ENCODE data around the gene IL12RB2.

Gene IL12RB2, protein sequence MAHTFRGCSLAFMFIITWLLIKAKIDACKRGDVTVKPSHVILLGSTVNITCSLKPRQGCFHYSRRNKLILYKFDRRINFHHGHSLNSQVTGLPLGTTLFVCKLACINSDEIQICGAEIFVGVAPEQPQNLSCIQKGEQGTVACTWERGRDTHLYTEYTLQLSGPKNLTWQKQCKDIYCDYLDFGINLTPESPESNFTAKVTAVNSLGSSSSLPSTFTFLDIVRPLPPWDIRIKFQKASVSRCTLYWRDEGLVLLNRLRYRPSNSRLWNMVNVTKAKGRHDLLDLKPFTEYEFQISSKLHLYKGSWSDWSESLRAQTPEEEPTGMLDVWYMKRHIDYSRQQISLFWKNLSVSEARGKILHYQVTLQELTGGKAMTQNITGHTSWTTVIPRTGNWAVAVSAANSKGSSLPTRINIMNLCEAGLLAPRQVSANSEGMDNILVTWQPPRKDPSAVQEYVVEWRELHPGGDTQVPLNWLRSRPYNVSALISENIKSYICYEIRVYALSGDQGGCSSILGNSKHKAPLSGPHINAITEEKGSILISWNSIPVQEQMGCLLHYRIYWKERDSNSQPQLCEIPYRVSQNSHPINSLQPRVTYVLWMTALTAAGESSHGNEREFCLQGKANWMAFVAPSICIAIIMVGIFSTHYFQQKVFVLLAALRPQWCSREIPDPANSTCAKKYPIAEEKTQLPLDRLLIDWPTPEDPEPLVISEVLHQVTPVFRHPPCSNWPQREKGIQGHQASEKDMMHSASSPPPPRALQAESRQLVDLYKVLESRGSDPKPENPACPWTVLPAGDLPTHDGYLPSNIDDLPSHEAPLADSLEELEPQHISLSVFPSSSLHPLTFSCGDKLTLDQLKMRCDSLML

DNA sequence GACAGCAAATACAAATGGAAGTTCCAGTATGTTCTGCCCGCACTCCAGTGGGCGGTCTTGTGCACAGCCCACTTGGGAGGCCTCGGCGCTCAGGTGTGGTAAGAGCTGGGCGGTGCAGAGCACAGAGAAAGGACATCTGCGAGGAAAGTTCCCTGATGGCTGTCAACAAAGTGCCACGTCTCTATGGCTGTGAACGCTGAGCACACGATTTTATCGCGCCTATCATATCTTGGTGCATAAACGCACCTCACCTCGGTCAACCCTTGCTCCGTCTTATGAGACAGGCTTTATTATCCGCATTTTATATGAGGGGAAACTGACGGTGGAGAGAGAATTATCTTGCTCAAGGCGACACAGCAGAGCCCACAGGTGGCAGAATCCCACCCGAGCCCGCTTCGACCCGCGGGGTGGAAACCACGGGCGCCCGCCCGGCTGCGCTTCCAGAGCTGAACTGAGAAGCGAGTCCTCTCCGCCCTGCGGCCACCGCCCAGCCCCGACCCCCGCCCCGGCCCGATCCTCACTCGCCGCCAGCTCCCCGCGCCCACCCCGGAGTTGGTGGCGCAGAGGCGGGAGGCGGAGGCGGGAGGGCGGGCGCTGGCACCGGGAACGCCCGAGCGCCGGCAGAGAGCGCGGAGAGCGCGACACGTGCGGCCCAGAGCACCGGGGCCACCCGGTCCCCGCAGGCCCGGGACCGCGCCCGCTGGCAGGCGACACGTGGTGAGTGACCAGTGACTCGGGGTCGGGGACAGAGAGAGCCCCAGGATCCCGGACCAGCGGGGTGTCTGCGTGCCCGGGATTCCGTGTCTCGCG lies at the start of gene IL12RB2:
Gene IL12RB2, plus strand, starts transcription at position 623 of the 810 bp plus-strand sequence. CDS start 12,496 bp downstream, outside the sequence.
- H3K9me3 Mint-ChIP-seq = no peaks in the 10 kb centered on the region
- H3K4me3 Mint-ChIP-seq = peak within 1 kb of the TSS; percentile 77 to 83 (median 79)
- H3K36me3 Mint-ChIP-seq (ENCODE audit: low read depth) = no peaks in the 10 kb centered on the region
- TF ChIP-seq, protein P1, sequence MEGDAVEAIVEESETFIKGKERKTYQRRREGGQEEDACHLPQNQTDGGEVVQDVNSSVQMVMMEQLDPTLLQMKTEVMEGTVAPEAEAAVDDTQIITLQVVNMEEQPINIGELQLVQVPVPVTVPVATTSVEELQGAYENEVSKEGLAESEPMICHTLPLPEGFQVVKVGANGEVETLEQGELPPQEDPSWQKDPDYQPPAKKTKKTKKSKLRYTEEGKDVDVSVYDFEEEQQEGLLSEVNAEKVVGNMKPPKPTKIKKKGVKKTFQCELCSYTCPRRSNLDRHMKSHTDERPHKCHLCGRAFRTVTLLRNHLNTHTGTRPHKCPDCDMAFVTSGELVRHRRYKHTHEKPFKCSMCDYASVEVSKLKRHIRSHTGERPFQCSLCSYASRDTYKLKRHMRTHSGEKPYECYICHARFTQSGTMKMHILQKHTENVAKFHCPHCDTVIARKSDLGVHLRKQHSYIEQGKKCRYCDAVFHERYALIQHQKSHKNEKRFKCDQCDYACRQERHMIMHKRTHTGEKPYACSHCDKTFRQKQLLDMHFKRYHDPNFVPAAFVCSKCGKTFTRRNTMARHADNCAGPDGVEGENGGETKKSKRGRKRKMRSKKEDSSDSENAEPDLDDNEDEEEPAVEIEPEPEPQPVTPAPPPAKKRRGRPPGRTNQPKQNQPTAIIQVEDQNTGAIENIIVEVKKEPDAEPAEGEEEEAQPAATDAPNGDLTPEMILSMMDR (IDR thresholded peaks at IDR 0.05; ENCODE audit: unreplicated experiment in 3 of 3) = no peak
- H3K27me3 Mint-ChIP-seq (ENCODE audit: low read depth) = peaks cover 71% of the 10 kb centered on the region
- H3K27ac Mint-ChIP-seq = no peak within 1 kb of the TSS
- no peaks in the 10 kb centered on the region for H3K4me1 Mint-ChIP-seq

DNA sequence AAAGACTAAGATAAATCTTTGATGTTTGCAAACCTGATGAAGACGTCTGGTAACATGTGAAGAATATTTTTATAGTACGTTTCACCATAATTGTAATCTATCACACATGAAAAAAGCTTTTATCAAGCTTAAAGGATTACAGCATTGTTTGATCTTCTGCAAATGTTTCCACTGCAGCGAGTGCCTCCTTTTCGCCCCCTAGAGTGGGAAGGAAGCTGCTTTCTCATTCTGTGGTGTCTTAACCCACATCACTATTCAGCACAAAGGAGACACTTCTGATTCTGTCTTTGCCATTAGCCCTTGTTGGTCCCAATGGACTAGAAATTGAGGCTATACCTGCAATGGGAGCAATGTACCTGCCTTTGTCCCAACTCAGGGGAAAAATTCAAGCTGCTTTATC lies 46.0 kb upstream of the IL12RB2 start:
- Mint-ChIP-seq H3K36me3 (ENCODE audit: low read depth) (no peaks in the 10 kb centered on the region), H3K27me3 (ENCODE audit: low read depth) (peaks cover 6% of the 10 kb centered on the region), H3K9me3 (no peaks in the 10 kb centered on the region), H3K4me1 (no peaks in the 10 kb centered on the region), H3K4me3 (no peak overlapping the region), H3K27ac (no peak overlapping the region)
- TF ChIP-seq, protein P1 (IDR thresholded peaks at IDR 0.05; ENCODE audit: unreplicated experiment in 3 of 3) = peak in 1 of 3 experiments; percentile 18

DNA sequence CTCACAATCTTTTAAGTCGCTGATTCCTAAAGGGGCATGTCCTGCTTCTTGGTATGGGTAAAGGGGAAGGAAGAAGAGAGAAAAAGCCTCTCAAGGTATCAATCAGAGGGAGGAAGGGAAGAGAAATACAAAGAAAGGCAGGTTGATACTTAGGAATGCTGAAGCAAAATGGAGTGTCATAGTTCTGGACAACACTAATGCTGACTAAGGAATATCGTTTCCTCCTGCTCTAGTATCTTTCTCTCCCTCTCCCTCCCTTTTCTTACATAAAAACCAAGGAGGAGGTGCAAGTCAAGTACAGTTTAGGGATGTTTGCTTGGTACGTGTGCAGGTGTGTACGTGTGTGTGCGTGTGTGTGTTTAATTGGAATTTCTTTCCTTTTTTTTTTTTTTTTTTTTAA lies 44.9 kb upstream of the IL12RB2 start:
- TF ChIP-seq, protein P1 (IDR thresholded peaks at IDR 0.05; ENCODE audit: unreplicated experiment in 3 of 3) = no peak
- Mint-ChIP-seq H3K27ac (no peak overlapping the region), H3K4me3 (no peak overlapping the region)

DNA sequence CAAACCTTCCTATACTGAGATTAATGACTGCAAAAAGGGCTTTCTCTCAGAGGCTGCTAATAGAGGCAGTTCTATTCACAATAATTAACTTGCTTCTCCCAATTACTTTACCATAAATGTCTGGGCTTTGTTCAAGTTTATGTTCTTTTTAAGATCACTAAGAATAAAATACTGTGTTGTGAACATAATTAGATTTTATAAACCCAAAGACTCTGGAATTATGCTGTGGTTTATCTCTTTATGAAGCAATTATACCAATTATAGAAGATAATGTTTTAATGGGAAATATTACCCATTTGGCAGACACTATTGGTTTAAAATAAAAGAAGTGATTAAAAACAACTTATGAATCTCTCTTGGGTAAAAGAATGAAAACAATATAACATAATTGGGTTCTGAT lies 43.5 kb upstream of the IL12RB2 start:
- H3K27me3 Mint-ChIP-seq (ENCODE audit: low read depth) = peaks cover 10% of the 10 kb centered on the region
- TF ChIP-seq, protein P1 (IDR thresholded peaks at IDR 0.05; ENCODE audit: unreplicated experiment in 3 of 3) = no peak
- H3K9me3 Mint-ChIP-seq = no peaks in the 10 kb centered on the region
- no peaks in the 10 kb centered on the region for H3K4me1 Mint-ChIP-seq
- H3K36me3 Mint-ChIP-seq (ENCODE audit: low read depth) = no peaks in the 10 kb centered on the region
- peak overlapping the region in 1 of 3 experiments; percentile 51 for H3K27ac Mint-ChIP-seq
- H3K4me3 Mint-ChIP-seq = no peak overlapping the region

More for the DNA sequence above, 44.9 kb upstream of the IL12RB2 start:
- no peaks in the 10 kb centered on the region for H3K36me3 Mint-ChIP-seq (ENCODE audit: low read depth)
- H3K27me3 Mint-ChIP-seq (ENCODE audit: low read depth) = peaks cover 6% of the 10 kb centered on the region
- no peaks in the 10 kb centered on the region for H3K9me3 Mint-ChIP-seq
- H3K4me1 Mint-ChIP-seq = no peaks in the 10 kb centered on the region

DNA sequence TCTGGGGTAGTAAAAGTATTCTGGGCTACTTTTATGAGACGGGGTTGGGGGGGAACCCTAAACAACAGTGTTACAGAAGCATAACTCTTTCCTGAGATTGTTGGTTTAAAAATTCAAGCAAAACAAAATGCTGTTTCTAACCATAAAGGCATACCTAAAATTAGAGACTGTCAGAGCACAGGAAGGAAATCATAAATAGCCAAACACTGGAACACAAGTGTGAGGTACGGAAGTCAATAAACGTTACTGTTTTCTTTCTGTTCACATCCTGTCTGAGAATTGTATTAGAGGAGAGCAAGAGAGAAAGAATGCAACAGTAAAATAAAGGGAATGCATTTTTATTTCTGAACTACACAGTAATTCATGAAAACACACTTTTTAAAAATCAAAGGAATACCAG lies 42.8 kb upstream of the IL12RB2 start:
- Mint-ChIP-seq H3K4me3 (no peak overlapping the region), H3K9me3 (no peaks in the 10 kb centered on the region), H3K27ac (peak overlapping the region in 1 of 3 experiments; percentile 33), H3K4me1 (no peaks in the 10 kb centered on the region), H3K36me3 (ENCODE audit: low read depth) (no peaks in the 10 kb centered on the region), H3K27me3 (ENCODE audit: low read depth) (peaks cover 10% of the 10 kb centered on the region)
- TF ChIP-seq, protein P1 (IDR thresholded peaks at IDR 0.05; ENCODE audit: unreplicated experiment in 3 of 3) = no peak
